ENCODE data around the gene DOCK4. TPM values are rescaled to one million over a fixed set of nuclear protein-coding genes. Genes with fewer than 3 reads are reported as not detected.

The DOCK4 gene
- total RNA-seq, 1 experiment from 2014 or later, result 4.9 TPM

- Histone ChIP-seq H2BK12ac (ENCODE audit: insufficient read length, low read depth, low read length) (no peak overlapping the region), H2AK5ac (ENCODE audit: insufficient read length, low read length) (no peak overlapping the region), H3K79me1 (ENCODE audit: insufficient read depth, low read depth, low read length, poor library complexity, severe bottlenecking) (peaks cover 7% of the 10 kb centered on the region), H3K9ac (ENCODE audit: extremely low read depth, insufficient read length, low read length) (no peak overlapping the region), H3K4ac (ENCODE audit: low read depth, low read length) (no peak overlapping the region), H4K20me1 (ENCODE audit: control insufficient read depth, insufficient read depth, insufficient read length) (no peaks in the 10 kb centered on the region), H3K27ac (ENCODE audit: insufficient read length, low read depth, low read length) (no peak overlapping the region), H3T11ph (ENCODE audit: low read length) (no peak overlapping the region), H3K27me3 (ENCODE audit: insufficient read depth, low read length) (no peaks in the 10 kb centered on the region), H2AFZ (ENCODE audit: low read length) (no peak overlapping the region), H3K79me2 (ENCODE audit: insufficient read depth, low read length) (peaks cover 4% of the 10 kb centered on the region; the same call in 1 of the 2 replicates), H3K4me2 (ENCODE audit: insufficient read depth, insufficient read length, low read length) (no peak overlapping the region), H2BK15ac (ENCODE audit: low read depth, low read length) (no peak overlapping the region), H4K5ac (ENCODE audit: insufficient read length, low read depth, low read length) (no peak overlapping the region), H3K4me1 (ENCODE audit: insufficient read depth, low read length) (no peaks in the 10 kb centered on the region), H3K56ac (ENCODE audit: insufficient read length, low read depth, low read length) (no peak overlapping the region), H2BK120ac (ENCODE audit: low read depth, low read length, poor library complexity, severe bottlenecking) (no peak overlapping the region), H3K14ac (ENCODE audit: insufficient read depth, low read length) (no peak overlapping the region), H3K23ac (ENCODE audit: insufficient read length, low read depth, low read length) (no peak overlapping the region), H3K23me2 (ENCODE audit: insufficient read length, low read depth, low read length, poor library complexity, severe bottlenecking) (no peaks in the 10 kb centered on the region), H3K9me3 (ENCODE audit: control insufficient read depth, low read depth, low read length) (no peaks in the 10 kb centered on the region), H2BK5ac (ENCODE audit: insufficient read length, low read length) (no peak overlapping the region), H4K91ac (ENCODE audit: insufficient read length, low read depth, low read length) (no peak overlapping the region), H4K8ac (replicated peaks; ENCODE audit: insufficient read length, low read depth, low read length) (no peak overlapping the region), H3K18ac (ENCODE audit: insufficient read length, low read depth, low read length) (no peak overlapping the region), H2BK20ac (ENCODE audit: low read depth, low read length, poor library complexity, severe bottlenecking) (no peak overlapping the region)
- H3K4me1 Mint-ChIP-seq, result peaks cover 7 to 11% of the 10 kb centered on the region in 2 experiments; a peak in 3 of 4 replicates
- no peak for DNase-seq
- TF ChIP-seq CTCF (conservative IDR thresholded peaks at IDR 0.05), result no peak
- no CpG with 5 or more reads among the region's 1 CpG for WGBS (ENCODE audit: extremely low coverage, insufficient read length, low lambda C conversion rate)
- H3K9me3 Mint-ChIP-seq, result peaks cover 0 to 3% of the 10 kb centered on the region in 2 experiments; a peak in 3 of 5 replicates
- no peak overlapping the region for H3K27ac Mint-ChIP-seq
- no peaks in the 10 kb centered on the region for H3K27me3 Mint-ChIP-seq (ENCODE audit: low read depth)
- H3K4me3 Mint-ChIP-seq, result no peak overlapping the region
- peaks cover 0 to 10% (median 0%) of the 10 kb centered on the region in 3 experiments; a peak in 4 of 7 replicates for H3K36me3 Mint-ChIP-seq (ENCODE audit: insufficient read depth in 1 of 3, low read depth in 3 of 3)
Observed at GRCh38 chr7:112234147-112234546, 27.9 kb upstream of the DOCK4 start.
